Muscle layer of duodenum (tissue), 2 donors: ENCODE data around the gene MLST8.

Source experiments
- H3K27ac ChIP-seq: one replicate; pipeline ENCODE4 v1.7.0; 2013; ENCODE audit warnings: mild to moderate bottlenecking, low read length
- H3K27me3 ChIP-seq: one replicate; pipeline ENCODE4 v1.7.0; 2013; ENCODE audit warnings: low read depth, mild to moderate bottlenecking, control low read depth, low read length
- H3K36me3 ChIP-seq, 2 donors: one replicate each; pipeline ENCODE4 v1.7.0; 2013; ENCODE audit warnings: low read length in 2 of 2, control low read depth in 1 of 2, mild to moderate bottlenecking in 1 of 2; ENCODE audit not compliant: insufficient read depth in 2 of 2, control insufficient read depth in 1 of 2
- H3K4me1 ChIP-seq, 2 donors: one replicate each; pipeline ENCODE4 v1.7.0; 2013; ENCODE audit warnings: low read length in 2 of 2, mild to moderate bottlenecking in 2 of 2, control low read depth in 1 of 2, moderate library complexity in 1 of 2; ENCODE audit not compliant: insufficient read depth in 2 of 2, control insufficient read depth in 1 of 2
- H3K4me3 ChIP-seq, 2 donors: one replicate each; pipeline ENCODE4 v1.7.0; 2013; ENCODE audit warnings: low read length in 2 of 2, low read depth in 1 of 2, mild to moderate bottlenecking in 1 of 2
- H3K9me3 ChIP-seq, 2 donors: one replicate each; pipeline ENCODE4 v1.7.0; 2013; ENCODE audit warnings: low read length in 2 of 2, control low read depth in 1 of 2, mild to moderate bottlenecking in 1 of 2; ENCODE audit not compliant: control insufficient read depth in 1 of 2
- donor health status: healthy.

The MLST8 gene

DNA sequence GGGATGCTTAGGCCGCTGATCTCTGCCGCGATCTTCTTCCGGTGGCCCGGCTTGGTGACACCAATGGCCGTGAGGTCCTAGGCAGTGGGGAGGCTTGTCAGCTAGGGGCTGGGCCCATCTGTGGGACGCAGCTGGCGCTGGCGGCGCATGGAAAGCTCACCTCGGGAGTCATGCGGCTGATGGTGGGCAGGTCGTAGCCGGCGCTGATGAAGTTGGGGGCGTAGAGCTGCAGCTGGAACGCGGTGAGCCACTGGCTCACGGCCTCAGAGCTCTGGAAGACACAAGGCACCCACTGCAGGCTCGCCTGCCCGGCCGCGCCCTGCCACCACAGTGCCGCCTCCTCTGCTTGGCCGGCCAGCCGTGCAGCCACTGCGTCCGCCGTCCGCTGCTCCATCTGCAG is 21.6 kb upstream of the MLST8 start:
- no peaks in the 10 kb centered on the region for H3K4me1 ChIP-seq
- H3K27ac ChIP-seq: no peak overlapping the region
- H3K27me3 ChIP-seq: no peaks in the 10 kb centered on the region
- no peak overlapping the region for H3K4me3 ChIP-seq
- H3K36me3 ChIP-seq: no peaks in the 10 kb centered on the region
- no peaks in the 10 kb centered on the region for H3K9me3 ChIP-seq

DNA sequence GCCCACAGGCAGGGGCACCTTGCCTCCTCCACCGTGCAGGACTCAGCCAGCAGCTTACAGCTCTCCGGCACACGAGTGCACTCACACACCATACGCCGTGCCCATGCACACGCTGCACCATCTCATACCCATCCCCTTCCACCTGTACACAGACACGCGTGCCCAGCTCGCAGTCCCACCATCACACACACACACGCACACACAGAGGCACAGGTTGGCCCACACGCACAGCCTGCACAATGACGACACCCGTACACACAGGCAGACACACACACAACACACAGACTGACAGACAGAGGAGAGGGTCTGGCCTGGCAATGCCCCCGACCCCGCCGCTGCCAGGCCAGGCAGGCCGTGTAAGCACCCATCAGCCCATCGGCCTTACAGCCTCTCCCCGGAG is 20.9 kb upstream of the MLST8 start:
- Histone ChIP-seq H3K27ac (no peak overlapping the region), H3K4me1 (no peaks in the 10 kb centered on the region), H3K4me3 (no peak overlapping the region), H3K36me3 (no peaks in the 10 kb centered on the region), H3K27me3 (no peaks in the 10 kb centered on the region), H3K9me3 (no peaks in the 10 kb centered on the region)

DNA sequence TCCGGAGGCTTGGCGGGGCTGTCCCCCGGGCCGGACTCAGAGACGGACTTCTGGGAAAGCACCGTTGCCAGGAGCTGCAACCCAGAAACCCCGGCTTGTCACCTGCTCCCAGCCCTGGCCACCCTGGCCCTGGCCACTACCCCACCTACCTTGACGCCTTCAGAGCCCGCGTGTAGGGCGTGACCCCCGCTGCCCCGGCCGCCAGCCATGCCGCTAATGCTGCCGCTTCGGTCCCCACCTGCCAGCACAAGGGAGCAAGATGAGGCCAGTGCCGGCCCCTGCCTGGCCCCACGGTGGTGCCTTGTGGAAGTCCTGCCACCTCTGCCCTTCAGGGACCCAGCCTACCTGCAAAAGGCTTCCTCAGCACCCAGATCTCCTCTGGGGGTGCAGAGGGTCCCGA is 20.3 kb upstream of the MLST8 start:
- Histone ChIP-seq H3K36me3 (no peaks in the 10 kb centered on the region), H3K27me3 (no peaks in the 10 kb centered on the region), H3K9me3 (no peaks in the 10 kb centered on the region), H3K27ac (no peak overlapping the region), H3K4me3 (no peak overlapping the region), H3K4me1 (no peaks in the 10 kb centered on the region)

DNA sequence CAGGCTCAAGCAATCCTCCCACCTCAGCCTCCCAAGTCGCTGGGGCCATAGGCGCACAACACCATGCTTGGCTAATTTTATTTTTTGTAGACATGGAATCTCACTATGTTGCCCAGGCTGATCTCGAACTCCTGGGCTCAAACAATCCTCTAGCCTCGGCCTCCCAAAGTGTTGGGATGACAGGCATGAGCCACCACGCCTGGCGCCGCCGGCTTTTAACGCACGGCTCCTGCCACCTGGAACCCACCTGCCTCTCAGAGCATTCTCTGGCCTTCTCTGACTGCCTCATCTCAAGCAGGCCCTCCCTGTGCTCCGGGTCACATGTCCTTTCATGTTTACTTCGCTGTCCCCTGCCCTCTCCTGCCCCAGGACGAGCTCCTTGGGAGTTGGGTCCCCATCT is 19.2 kb upstream of the MLST8 start:
- no peak overlapping the region for H3K27ac ChIP-seq
- no peaks in the 10 kb centered on the region for H3K36me3 ChIP-seq
- H3K4me1 ChIP-seq: no peaks in the 10 kb centered on the region
- H3K27me3 ChIP-seq: no peaks in the 10 kb centered on the region
- H3K4me3 ChIP-seq: no peak overlapping the region
- H3K9me3 ChIP-seq: no peaks in the 10 kb centered on the region

DNA sequence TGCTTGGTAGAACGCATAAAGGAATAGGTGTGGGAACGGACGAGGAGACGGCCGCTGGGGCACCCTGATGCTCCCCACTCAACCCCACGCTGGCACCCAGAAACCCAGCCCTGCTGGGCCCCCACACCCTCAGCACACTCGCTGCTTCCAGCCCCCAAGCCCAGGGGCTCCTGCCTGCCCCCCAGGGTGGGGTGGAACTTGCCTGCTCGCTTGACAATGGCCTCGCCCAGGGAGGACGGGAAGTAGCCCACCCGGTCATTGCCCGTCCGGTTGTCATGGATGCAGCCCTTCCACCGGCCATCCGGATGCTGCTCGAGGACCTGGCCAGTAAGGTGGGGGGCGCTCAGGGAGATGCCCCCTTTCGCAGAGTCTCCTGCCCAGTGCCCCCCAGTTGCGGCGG is 18.7 kb upstream of the MLST8 start:
- no peaks in the 10 kb centered on the region for H3K4me1 ChIP-seq
- no peak overlapping the region for H3K4me3 ChIP-seq
- no peaks in the 10 kb centered on the region for H3K9me3 ChIP-seq
- no peak overlapping the region for H3K27ac ChIP-seq
- H3K27me3 ChIP-seq: no peaks in the 10 kb centered on the region
- no peaks in the 10 kb centered on the region for H3K36me3 ChIP-seq

DNA sequence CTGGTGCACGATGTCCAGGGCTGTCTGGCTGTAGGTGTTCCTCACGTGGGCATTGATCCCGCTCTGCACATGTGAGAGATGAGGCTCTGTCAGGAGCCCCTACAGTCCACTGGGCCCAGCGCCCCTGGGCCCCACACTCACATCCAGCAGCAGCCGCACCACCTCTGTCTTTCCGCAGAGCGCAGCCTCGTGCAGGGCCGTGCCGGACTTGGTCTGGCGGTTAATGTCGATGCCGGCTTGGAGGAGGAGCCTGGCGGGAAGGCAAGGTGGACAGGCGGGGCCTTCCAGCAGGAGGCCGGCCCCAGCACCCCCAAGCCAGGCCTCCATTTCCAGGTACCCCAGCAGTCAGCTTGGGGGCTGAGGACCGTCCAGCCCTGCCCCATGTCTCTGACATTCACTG is 18.0 kb upstream of the MLST8 start:
- no peaks in the 10 kb centered on the region for H3K4me1 ChIP-seq
- no peak overlapping the region for H3K27ac ChIP-seq
- H3K36me3 ChIP-seq: no peaks in the 10 kb centered on the region
- H3K9me3 ChIP-seq: no peaks in the 10 kb centered on the region
- no peak overlapping the region for H3K4me3 ChIP-seq
- no peaks in the 10 kb centered on the region for H3K27me3 ChIP-seq

DNA sequence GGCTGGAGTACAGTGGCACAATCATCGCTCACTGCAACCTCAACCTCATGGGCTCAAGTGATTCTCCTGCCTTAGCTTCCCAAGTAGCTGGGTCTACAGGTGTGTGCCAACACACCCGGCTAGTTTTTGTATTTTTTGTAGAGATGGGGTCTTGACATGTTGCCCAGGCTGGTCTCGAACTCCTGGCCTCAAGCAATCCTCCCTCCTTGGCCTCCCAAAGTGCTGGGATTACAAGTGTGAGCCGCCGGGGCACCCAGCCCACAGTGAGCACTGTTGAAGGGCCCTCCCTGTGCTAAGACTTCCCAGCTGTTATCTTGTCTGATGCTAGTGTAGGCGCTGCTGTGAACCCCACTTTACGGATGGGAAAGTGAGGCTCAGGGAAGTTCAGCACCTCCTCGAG is 16.9 kb upstream of the MLST8 start:
- Histone ChIP-seq H3K36me3 (no peaks in the 10 kb centered on the region), H3K27me3 (no peaks in the 10 kb centered on the region), H3K9me3 (no peaks in the 10 kb centered on the region)

DNA sequence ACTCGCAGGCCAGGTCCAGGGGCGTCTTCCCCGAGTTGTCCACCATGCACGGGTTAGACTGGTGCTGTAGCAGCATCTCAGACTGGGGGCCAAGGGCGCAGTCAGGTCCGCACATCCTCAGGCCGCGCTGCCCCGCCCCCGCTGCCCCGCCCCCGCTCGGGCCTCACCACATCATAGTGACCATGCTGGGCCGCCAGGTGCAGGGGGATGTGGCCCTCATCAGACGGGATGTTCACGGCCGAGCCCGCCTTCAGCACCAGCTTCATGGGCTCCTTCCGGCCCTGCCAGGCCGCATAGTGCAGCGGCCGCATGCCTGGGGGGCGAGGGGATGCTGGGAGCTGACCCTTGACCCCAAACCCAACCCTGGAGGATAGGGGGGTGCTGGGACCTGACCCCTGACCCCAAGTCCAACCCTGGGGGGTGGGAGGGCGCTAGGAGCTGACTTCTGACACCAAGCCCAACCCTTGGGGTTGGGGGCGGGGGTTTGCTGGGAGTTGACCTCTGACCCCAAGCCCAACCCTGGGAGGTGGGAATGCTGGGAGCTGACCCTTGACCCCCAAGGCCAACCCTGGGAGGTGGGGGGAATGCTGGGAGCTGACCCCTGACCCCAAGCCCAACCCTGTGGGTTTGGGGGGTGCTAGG is 15.9 kb upstream of the MLST8 start:
- Histone ChIP-seq H3K9me3 (no peaks in the 10 kb centered on the region), H3K27me3 (peaks cover 3% of the 10 kb centered on the region), H3K36me3 (no peaks in the 10 kb centered on the region), H3K27ac (no peak overlapping the region), H3K4me3 (no peak overlapping the region), H3K4me1 (peaks cover 0 to 1% of the 10 kb centered on the region in 2 donors)

More for the DNA sequence above, 16.9 kb upstream of the MLST8 start:
- no peak overlapping the region for H3K27ac ChIP-seq
- H3K4me1 ChIP-seq: no peaks in the 10 kb centered on the region
- H3K4me3 ChIP-seq: no peak overlapping the region

DNA sequence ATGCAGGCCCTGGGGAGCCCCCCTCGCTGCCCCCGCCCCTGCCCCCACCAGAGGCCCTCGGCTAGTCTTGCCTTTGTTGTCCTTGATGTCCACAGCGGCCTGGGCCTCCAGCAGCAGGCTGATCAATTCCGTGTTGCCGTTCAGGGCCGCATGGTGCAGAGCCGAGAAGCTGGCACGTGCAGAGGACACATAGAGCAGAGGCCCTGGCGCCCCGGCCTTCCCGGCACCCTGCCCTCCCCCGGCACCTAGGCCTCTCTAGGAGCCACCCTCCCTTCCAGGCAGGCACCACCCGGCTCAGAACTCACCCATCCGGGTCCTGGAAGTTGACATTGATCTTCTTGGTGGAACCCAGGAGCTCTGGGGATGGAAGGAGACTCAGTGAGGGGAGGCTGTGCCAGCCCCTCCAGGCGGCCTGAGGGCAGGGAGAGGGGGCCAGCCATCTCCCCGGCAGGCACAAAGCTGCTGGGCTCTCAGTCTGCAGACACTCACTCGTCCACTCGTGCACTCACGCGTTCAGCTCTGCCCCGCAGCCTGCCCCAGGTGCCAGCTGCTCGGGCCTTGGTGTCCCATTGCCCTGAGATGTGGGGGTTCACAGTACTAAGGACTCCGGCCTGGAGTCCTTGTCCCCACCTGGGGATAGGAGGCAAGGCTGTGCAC is 15.1 kb upstream of the MLST8 start:
- H3K36me3 ChIP-seq: no peaks in the 10 kb centered on the region
- no peak overlapping the region for H3K4me3 ChIP-seq
- peaks cover 10% of the 10 kb centered on the region for H3K27me3 ChIP-seq
- peaks cover 0 to 8% of the 10 kb centered on the region in 2 donors for H3K4me1 ChIP-seq
- no peaks in the 10 kb centered on the region for H3K9me3 ChIP-seq
- no peak overlapping the region for H3K27ac ChIP-seq

DNA sequence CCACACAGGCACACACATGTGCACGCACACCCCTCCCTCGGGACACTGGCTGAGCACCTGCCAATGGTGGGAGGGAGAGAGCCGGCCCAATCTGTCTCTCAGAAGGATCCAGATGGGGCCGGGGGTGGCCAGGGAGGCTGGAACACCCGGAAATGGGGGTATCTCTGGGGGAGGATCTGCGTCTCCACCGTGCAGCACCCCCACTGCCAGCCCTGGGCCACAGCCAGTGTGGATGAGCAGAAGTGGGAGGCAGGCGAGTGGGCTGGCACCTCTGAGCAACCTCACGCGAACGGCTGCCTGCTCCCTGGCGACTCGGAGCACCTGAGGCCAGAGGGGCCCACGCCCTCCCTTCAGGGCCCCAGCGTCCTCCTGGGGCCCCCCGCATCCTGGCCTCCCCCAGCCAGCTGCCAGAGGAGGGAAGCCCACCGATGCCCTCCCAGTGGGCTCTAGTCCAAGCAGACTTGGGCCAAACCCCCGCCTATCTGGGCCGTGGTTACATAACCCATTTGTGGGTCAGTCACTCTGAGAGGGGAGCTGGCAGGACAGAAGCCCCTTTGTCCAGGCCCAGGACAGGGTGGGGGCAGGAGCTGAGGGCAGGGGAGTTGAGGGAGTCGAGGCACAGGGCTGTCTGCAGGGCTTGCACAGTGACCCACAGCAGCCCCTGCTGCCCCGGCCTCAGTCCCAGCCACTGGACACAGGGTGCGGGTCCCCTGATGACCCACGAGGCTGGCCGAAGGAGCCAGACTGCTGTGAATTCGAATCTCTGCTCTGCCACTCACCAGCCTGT is 14.4 kb upstream of the MLST8 start:
- Histone ChIP-seq H3K36me3 (no peaks in the 10 kb centered on the region), H3K4me1 (peaks cover 0 to 15% of the 10 kb centered on the region in 2 donors), H3K4me3 (no peak overlapping the region), H3K27ac (no peak overlapping the region), H3K9me3 (no peaks in the 10 kb centered on the region), H3K27me3 (peaks cover 17% of the 10 kb centered on the region)

DNA sequence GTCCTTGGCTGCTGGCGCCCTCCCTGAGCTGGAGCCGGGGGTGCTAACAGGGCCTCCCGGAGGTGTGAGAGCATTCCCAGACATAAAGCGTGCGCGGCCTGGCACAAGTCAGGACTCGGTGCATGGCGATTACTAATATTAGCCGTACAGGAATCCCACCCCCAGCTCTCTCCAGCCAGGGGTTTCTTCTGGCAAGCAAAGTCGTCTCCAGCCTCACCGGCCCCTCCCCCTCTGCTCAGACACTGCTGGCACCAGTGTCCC is 13.9 kb upstream of the MLST8 start:
- H3K9me3 ChIP-seq: no peaks in the 10 kb centered on the region
- H3K36me3 ChIP-seq: no peaks in the 10 kb centered on the region
- peaks cover 0 to 16% of the 10 kb centered on the region in 2 donors for H3K4me1 ChIP-seq
- H3K4me3 ChIP-seq: no peak overlapping the region
- peaks cover 18% of the 10 kb centered on the region for H3K27me3 ChIP-seq
- no peak overlapping the region for H3K27ac ChIP-seq
